Adrenal gland (tissue), 5 donors: ENCODE results near the gene E2F1.

Experiments
- CTCF ChIP-seq, 6 experiments: fragments of 450-650 bp in 4 of 6; fragments of 200-600 bp in 2 of 6; sonication (generic) in 1 of 6; IDR thresholded peaks; 1 replicate in 5 of 6; 2 replicates in 1 of 6; pipeline versions ENCODE4 v1.5.1 to v1.8.0; 2016 to 2021; ENCODE audit warnings: antibody characterized with exemption in 6 of 6, mild to moderate bottlenecking in 2 of 6, moderate library complexity in 1 of 6
- POLR2A ChIP-seq, 2 donors: fragments of 450-650 bp; IDR thresholded peaks; one replicate each; pipeline ENCODE4 v1.6.1; 2017; ENCODE audit warnings: antibody characterized with exemption in 2 of 2, mild to moderate bottlenecking in 2 of 2, moderate library complexity in 1 of 2
- donor health status: DM: no; HTN: no; CAD: no.

- TF ChIP-seq POLR2A (IDR thresholded peaks at IDR 0.05), result no peak
- no peak for TF ChIP-seq CTCF (IDR thresholded peaks at IDR 0.05)
Measured at GRCh38 chr20:33649201-33649681, 36.9 kb downstream of the E2F1 start.
